Right lung (tissue), 10 donors: Measurements from ENCODE around the gene OR1K1. TPM values are rescaled to one million over a fixed set of nuclear protein-coding genes. Genes with fewer than 3 reads are reported as not detected.
"Not testable (repeated sequence)": the region's sequence is repeated elsewhere in the genome, so short reads cannot be mapped to it uniquely, and the experiment has no call there.

Experiments
- DNase-seq, 2 donors: peaks; one replicate each; pipeline ENCODE4 v3.0.0-alpha.2; 2013
- long read RNA-seq, 8 donors: transcript quantifications; one replicate each; lab custom pipeline, GENCODE V29; 2026
- polyA plus RNA-seq, 5 donors: library from polyadenylated mRNA; unstranded; fragments of 120-200 nt; gene quantifications; one replicate each; pipeline versions ENCODE4 v1.2.1 to v1.2.3, GENCODE V29; 2013; ENCODE audit warnings: inconsistent platforms in 1 of 5, low replicate concordance in 1 of 5; ENCODE audit not compliant: insufficient read length in 5 of 5, insufficient read depth in 1 of 5

Gene OR1K1, protein sequence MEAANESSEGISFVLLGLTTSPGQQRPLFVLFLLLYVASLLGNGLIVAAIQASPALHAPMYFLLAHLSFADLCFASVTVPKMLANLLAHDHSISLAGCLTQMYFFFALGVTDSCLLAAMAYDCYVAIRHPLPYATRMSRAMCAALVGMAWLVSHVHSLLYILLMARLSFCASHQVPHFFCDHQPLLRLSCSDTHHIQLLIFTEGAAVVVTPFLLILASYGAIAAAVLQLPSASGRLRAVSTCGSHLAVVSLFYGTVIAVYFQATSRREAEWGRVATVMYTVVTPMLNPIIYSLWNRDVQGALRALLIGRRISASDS
- not detected for polyA plus RNA-seq
- long read RNA-seq, donor 1: 0 reads
- long read RNA-seq, donor 2: 0 reads
- long read RNA-seq, donor 3: 0 reads
- long read RNA-seq, donor 4: 0 reads
- long read RNA-seq, donor 5: 0 reads
- long read RNA-seq, donor 6: 0 reads
- long read RNA-seq, donor 7: 0 reads
- long read RNA-seq, donor 8: 0 reads

DNA sequence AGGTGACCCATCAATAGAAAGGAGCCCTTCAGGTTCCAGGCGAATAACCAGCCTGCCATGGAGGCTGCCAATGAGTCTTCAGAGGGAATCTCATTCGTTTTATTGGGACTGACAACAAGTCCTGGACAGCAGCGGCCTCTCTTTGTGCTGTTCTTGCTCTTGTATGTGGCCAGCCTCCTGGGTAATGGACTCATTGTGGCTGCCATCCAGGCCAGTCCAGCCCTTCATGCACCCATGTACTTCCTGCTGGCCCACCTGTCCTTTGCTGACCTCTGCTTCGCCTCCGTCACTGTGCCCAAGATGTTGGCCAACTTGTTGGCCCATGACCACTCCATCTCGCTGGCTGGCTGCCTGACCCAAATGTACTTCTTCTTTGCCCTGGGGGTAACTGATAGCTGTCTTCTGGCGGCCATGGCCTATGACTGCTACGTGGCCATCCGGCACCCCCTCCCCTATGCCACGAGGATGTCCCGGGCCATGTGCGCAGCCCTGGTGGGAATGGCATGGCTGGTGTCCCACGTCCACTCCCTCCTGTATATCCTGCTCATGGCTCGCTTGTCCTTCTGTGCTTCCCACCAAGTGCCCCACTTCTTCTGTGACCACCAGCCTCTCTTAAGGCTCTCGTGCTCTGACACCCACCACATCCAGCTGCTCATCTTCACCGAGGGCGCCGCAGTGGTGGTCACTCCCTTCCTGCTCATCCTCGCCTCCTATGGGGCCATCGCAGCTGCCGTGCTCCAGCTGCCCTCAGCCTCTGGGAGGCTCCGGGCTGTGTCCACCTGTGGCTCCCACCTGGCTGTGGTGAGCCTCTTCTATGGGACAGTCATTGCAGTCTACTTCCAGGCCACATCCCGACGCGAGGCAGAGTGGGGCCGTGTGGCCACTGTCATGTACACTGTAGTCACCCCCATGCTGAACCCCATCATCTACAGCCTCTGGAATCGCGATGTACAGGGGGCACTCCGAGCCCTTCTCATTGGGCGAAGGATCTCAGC lies at the start of gene OR1K1:
OR1K1 (plus strand) TSS at position 58 of the 995 bp plus-strand sequence; CDS start at position 58, 0 bp downstream.
- no peak for DNase-seq

DNA sequence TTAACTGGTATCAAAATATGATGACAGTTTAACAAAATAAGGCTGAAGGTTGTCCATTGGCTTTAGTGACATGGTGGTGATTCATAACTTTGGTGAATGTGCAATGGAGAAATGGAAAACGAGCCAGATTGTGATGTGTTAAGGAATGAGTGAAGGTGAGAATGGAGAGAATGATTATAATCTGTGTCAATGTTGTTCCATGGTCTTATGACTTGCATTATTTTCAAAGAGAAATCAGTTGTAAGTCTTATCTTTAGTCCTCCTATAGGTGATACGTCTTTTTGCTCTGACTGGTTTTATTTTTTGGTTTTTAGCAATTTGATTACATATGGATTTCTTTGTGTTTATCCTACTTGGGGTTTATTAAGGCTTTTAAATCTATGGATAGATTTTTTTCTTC lies 45.1 kb upstream of the OR1K1 start:
- DNase-seq: no peak

DNA sequence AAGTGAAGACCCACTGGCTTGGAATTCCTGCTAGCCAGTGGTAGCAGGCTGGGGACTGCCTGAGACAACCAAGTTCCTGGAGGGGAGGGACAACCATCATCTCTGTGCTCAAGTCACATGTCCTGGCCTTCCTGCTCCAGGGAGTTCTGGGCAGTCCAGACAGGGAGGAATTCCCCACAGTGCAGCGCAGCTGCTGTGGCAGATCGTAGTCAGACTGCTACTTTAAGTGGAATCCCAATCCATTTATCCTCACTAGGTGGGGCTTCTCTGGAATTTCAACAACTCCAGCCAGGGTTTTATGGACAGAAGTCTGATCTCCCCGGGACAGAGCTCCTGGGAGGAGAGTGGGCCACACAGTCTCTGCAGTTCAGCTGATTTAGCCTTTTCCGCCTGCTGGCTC lies 32.1 kb upstream of the OR1K1 start:
- no peak for DNase-seq

DNA sequence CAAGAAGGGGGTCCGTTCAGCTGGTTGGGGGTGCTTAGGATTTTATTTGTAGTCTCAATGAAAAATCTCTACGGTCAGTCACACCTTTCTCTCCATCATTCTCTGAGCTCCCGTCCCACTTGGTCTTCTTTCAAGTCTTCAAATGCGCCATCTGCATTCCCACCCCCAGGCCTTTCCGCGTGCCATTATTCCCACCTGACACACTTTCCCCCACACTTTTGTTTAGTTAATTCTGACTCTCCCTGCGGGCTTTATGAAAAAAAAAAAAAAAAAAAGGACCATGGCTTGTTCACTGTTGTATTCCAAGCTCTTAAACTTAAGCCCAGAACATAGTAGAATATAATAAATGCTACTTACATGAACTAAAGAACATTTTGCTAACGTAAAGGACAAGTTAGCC lies 22.9 kb upstream of the OR1K1 start:
- no peak for DNase-seq

DNA sequence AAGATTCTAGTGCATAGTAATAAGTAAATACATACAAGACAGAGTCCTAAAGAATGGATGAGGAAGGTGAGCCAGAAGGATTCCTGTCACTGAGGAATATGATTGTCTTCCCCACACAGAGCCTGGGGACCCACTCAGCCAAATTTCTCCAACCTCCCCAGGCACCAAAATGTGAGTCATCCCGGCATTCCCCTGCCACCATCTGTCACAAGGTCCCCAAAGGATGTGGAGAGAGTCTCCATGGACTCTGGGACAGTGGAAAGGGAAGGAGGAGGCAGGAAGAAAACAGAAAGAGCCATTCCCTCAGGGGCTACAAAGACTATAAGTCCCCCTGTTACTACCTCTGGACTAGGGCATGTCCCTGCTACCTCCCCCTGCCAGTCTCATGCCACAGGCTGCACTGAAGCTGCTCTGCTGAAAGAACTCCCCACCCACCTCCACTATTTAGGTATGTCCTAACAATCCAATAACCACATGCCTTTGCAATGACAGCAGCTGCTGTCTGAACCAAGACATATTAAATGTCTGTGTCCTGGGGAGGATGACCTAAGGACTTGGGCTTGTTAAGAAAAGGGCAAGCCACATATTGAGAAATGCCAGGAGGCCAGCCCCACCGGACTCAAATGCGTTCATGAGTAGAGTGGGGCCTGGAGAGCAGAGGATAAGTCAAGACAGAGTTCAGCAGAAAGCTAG lies 21.8 kb upstream of the OR1K1 start:
- no peak for DNase-seq

DNA sequence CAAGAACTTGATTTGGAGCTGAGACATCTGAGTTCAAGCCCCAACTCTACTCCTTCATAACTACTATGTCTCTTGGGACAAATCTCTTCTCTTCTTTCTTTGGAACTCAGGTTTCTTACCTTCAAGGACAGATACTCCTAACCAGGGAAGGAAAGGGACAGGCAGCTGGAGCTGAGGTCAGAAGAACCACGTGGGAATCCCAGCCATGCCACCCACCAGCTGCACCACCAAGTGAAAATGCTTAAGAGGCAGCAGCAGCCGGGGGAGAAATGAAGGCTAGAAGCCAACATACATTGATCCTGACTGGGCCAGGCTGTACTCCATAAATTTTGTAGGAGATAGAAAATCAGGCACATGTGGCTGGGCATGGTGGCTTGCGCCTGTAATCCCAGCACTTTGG lies 20.7 kb upstream of the OR1K1 start:
- DNase-seq: no peak

DNA sequence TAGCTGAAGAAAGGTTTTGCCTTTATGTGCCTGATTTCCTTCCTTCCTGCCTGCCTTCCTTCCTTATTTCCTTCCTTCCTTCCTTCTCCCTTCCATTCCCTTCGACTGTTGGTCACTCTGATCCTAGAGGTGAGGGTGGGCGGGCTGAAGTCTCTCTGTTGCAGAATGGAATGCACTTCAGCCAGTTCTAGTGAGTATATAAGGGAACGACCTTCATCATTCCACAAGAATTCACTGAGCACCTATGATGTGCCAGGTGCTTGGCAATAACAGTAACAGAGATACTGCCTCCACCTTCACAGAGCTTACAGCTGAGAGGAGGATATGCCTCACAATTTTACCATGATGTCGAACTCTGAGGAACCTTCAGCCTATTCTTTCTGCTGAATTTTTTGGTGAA lies 19.9 kb upstream of the OR1K1 start:
- no peak for DNase-seq

DNA sequence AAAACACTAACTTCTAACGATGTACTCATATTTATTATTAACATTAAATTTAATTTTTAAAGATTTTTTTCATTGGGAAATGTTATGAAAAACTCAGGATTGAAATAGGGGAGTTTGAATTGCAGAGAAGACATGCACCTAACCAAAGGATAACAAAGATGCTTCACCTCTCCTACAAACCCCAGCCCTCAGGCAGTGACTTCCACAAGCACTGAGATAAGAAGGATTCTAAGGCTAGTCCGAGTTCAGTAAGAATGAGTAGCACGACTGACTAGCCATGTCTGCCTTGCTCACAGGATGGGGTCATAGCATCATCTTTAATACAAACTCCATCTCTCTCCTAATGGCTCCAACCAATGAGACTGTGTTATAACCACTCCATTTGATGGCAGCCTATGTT lies 18.3 kb upstream of the OR1K1 start:
- DNase-seq: no peak

DNA sequence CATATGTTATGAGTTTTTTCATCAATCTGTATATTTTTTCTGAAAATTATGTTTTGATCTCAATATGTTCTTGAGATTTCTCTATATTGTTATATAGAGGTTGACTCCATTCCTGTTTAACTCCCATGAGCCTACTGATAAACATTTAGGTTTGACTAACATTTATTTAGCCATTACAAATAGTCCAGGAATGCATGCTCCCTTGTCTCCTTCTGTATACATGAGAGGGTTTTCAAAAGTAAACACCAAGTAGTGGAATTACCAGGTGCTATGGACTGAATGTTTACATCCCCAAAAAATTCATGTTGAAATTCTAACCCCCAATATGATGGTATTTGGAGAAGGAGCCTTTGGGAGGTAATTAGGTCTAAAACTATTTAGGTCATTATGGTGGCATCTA lies 14.7 kb upstream of the OR1K1 start:
- no peak for DNase-seq

DNA sequence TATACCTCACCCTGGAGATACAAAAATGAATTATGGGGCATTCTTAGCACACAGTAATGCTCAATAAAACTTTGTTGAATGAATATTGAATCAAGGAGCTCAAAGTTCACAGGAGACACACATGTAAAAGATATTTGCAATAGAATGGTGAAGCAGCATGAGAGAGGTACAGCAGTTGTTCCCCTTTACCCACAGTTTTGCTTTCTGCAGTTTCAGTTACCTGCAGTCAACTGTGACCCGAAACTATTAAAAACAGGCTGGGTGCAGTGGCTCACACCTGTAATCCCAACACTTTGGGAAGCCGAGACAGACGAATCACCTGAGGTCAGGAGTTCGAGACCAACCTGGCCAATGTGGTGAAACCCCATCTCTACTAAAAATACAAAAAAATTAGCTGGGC lies 13.6 kb upstream of the OR1K1 start:
- DNase-seq: no peak

DNA sequence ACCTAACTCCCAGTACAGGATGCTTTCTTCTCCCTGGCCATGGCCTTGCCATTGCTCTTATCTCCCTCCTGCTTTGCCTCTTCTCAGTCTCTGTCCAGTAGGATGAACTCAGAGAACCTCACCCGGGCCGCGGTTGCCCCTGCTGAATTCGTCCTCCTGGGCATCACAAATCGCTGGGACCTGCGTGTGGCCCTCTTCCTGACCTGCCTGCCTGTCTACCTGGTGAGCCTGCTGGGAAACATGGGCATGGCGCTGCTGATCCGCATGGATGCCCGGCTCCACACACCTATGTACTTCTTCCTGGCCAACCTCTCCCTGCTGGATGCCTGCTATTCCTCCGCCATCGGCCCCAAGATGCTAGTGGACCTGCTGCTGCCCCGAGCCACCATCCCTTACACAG lies 11.1 kb upstream of the OR1K1 start, which contains the start of gene OR5C1:
OR5C1 (plus strand) TSS at position 103 of the 400 bp plus-strand sequence; CDS start at position 103, 0 bp downstream.
- DNase-seq: no peak

DNA sequence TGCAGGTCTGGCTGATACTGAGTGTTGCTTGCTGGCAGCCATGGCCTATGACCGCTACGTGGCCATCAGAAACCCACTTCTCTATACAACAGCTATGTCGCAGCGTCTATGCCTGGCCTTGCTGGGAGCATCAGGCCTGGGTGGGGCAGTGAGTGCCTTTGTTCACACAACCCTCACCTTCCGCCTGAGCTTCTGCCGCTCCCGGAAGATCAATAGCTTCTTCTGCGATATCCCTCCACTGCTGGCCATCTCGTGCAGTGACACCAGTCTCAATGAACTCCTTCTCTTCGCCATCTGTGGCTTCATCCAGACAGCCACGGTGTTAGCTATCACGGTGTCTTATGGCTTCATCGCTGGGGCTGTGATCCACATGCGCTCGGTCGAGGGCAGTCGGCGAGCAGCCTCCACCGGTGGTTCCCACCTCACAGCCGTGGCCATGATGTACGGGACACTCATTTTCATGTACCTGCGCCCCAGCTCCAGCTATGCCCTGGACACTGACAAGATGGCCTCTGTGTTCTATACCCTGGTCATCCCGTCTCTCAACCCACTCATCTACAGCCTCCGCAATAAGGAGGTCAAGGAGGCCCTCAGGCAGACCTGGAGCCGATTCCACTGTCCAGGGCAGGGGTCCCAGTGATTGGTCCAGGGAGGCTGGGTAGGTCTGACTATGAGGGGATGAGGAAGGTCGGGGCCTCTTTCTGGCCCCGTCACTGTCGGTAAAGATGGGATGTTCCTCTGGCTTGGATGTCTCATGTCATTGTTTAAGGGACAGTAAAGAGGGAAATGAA lies 10.5 kb upstream of the OR1K1 start:
- DNase-seq: no peak

DNA sequence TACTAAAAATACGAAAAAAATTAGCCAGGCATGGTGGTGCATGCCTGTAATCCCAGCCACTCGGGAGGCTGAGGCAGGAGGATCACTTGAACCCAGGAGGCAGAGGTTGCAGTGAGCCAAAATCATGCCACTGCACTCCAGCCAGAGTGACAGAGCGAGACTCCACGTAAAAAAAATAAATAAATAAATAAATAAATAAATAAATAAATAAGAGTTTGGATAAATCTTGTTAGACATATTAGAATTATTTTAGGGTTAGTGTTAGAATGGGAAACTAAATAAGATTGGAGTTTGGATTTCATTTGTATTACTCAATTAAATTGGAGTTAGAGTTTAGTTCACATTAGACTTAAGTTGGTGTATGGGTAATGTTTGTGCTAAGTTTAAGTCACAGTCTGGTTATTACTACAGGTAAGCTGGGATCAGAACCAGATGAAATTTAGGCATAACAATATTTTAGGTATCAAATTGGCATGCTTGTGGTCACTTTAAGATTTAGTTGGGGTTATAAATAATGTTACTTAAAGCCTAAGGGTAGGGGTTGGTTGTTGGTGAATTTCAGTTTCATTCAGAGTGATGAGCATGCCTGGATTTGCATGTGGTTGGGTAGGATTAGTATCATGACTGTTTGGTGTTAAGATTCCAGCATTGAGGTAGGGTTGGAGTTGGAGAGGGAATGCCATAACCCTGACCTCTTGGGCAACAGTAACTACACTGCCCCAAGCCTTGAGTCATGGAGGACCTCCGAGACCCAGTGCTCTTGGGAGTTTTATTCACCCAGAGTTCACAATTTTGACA lies 7.9 kb upstream of the OR1K1 start:
- no peak for DNase-seq

DNA sequence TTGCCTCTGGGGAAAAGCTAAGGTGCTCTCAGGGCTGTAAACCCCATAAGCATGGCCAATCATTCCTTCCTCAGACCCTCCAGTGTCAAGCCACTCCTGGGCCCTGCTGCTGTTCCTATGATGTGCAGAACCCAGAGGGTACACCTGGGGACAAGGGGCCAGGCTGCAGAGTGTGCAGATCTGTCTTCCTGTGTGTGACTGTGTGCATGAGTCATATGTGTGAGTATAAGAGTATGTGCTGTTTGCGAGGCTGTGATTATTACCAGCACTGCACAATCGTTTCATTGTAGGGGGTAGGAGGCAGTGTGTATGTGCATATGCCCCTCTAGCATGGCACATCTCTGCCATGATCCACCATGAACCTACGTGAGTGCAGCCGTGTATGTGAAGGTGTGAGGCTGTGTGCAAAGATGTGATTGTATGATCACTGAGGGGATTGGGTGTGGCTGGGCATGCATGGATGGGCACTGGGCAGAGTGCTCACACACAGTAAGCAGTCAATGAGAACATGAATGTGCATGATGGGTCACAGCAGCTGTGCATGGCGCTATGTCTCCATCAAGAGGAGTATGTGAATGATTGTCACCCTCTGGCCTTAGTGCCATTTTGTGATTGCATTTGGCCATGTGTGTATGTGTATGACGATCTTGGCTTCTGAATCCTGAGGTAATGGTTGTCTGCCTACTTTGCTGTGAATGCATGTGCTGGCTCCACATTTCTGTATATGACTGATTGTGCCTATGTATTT lies 2.4 kb upstream of the OR1K1 start:
- no peak for DNase-seq

DNA sequence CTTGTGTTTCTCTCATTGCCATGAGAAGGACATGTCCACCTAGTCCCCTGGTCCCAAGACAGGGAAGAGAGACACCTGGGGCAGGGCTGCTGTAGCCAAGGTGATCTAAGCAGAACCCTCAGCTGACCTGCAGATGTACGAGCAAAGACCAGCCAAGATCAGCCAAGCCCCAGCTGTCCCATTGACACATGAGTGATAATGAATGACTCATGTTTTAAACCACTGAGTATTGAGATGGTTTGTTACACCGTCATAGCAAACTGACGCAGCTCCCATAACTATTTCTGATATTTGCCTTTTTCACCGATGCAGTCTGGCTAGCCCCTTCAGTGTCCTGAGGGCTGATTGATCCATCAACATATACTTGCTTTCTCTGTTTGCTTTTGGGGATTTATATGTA lies 6.7 kb downstream of the OR1K1 start:
- DNase-seq: no peak

DNA sequence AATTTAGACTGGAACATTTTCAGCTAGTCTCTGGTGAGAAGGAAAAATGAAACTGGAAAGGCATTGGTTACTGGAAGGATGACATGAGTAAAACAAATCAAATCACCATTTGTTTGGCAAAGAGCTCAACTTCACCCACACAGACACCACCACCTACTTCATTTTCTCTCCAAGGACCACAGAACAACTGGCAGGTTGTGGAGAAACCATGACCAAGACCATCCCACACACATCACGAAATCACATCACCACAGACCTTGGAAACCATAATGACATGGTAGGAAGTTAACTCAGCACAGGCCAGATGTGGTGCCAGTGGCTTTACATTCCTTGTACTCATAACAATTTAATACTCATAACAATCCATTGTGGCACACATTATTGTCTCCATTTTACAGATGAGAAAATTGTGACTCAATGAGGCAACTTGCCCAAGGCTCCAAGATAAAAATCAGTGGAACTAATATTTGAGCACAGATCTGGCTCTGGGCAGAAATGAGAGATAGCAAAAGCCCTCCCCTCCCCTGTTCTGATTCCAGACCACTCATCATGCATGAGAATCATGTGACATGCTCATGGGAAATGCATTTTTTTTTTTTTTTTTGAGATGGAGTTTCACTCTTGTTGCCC lies 7.5 kb downstream of the OR1K1 start:
- DNase-seq: no peak

DNA sequence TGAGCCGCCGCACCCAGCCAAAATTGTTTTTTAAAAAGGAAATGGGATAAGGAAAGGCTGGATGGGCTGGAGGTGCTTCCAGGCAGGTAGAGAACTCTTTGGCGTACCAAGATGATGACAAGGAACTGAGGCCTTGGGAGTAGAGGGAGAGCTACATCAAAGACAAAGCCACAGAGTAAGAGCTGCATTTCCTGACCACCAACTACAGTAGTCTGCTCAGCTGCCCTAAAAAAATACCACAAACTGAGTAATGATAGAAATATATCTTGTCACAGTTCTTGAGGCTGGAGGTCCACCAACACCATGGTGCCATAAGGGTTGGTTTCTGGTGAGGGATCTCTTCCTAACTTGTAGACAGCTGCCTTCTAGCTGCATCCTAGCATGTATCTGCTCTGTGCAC lies 8.2 kb downstream of the OR1K1 start:
- no peak for DNase-seq

DNA sequence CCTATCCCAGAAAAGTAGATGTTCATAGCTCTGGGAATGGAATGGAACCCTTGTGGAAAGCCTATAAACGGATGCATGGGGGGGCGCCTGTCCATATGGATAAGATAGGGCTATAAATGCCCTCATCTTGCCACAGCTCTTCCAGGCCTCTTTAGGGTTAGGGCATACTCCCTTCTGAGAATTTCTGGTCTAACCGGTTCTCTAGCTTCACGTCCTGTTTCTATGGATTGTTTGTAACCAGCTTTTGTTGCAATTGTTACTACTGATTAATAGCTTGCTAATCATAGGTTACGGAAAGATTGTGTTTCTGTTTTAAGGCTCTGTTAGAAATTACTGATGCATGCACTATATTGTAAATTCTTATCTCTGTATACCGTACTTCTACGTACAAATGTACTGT lies 9.3 kb downstream of the OR1K1 start:
- not testable (repeated sequence) for DNase-seq
